Hepatocyte (in vitro differentiated cells): Measurements from ENCODE around the gene CEP85. TPM values are rescaled to one million over a fixed set of nuclear protein-coding genes. Genes with fewer than 3 reads are reported as not detected.

Experiments
- DNase-seq: peaks from one replicate; pipeline ENCODE4 v3.0.0-alpha.2; 2016; ENCODE audit warnings: low spot score
- H2AFZ ChIP-seq: fragments of 200-600 bp; sonication (generic); 2 replicates; pipeline ENCODE4 v1.6.0; 2016; ENCODE audit warnings: antibody characterized with exemption, mild to moderate bottlenecking
- H3K27ac ChIP-seq: fragments of 200-600 bp; sonication (generic); 2 replicates; pipeline ENCODE4 v1.5.1; 2016; ENCODE audit warnings: mild to moderate bottlenecking
- H3K27me3 ChIP-seq: fragments of 200-600 bp; sonication (generic); 2 replicates; pipeline ENCODE4 v1.6.1; 2016
- H3K36me3 ChIP-seq: fragments of 200-600 bp; sonication (generic); replicated peaks from 2 replicates; pipeline ENCODE4 v1.5.1; 2016; ENCODE audit warnings: low read depth; ENCODE audit not compliant: insufficient read depth
- H3K4me1 ChIP-seq: fragments of 200-600 bp; sonication (generic); 2 replicates; pipeline ENCODE4 v1.5.1; 2016; ENCODE audit warnings: mild to moderate bottlenecking, moderate library complexity; ENCODE audit not compliant: insufficient read depth
- H3K4me2 ChIP-seq: fragments of 200-600 bp; sonication (generic); 2 replicates; pipeline ENCODE4 v1.6.0; 2016
- H3K4me3 ChIP-seq: fragments of 200-600 bp; sonication (generic); 2 replicates; pipeline ENCODE4 v1.5.1; 2016; ENCODE audit warnings: mild to moderate bottlenecking
- H3K79me2 ChIP-seq: fragments of 200-600 bp; sonication (generic); 2 replicates; pipeline ENCODE4 v1.6.0; 2017; ENCODE audit warnings: mild to moderate bottlenecking
- H3K9me2 ChIP-seq: fragments of 200-600 bp; sonication (generic); replicated peaks from 2 replicates; pipeline ENCODE4 v1.6.0; 2017; ENCODE audit warnings: mild to moderate bottlenecking; ENCODE audit not compliant: insufficient read depth
- H3K9me3 ChIP-seq: fragments of 200-600 bp; sonication (generic); 2 replicates; pipeline ENCODE4 v1.5.1; 2016; ENCODE audit warnings: low read depth, mild to moderate bottlenecking
- H4K20me1 ChIP-seq: fragments of 200-600 bp; sonication (generic); 2 replicates; pipeline ENCODE4 v1.6.0; 2016; ENCODE audit warnings: mild to moderate bottlenecking; ENCODE audit not compliant: insufficient read depth, poor library complexity, severe bottlenecking
- CTCF ChIP-seq: fragments of 200-600 bp; sonication (generic); IDR thresholded peaks from 2 replicates; pipeline ENCODE4 v1.5.1; 2016; ENCODE audit warnings: antibody characterized with exemption, mild to moderate bottlenecking; ENCODE audit not compliant: poor library complexity
- EZH2 ChIP-seq: fragments of 200-600 bp; sonication (generic); IDR thresholded peaks from 2 replicates; pipeline ENCODE4 v1.6.1; 2016; ENCODE audit warnings: antibody characterized with exemption, mild to moderate bottlenecking, borderline replicate concordance
- EZH2phosphoT487 ChIP-seq: fragments of 200-600 bp; sonication (generic); IDR thresholded peaks from one replicate; pipeline ENCODE4 v1.6.1; 2018; ENCODE audit warnings: antibody characterized with exemption, mild to moderate bottlenecking, low read depth, moderate library complexity; ENCODE audit not compliant: unreplicated experiment, severe bottlenecking
- WGBS: methylation state at CpG from one replicate; pipeline ENCODE4 v1.1.6; 2016; ENCODE audit warnings: low lambda C conversion rate; ENCODE audit errors: missing lambda C conversion rate; 5-methylcytosine and 5-hydroxymethylcytosine counted together
- polyA plus RNA-seq: library from polyadenylated mRNA; unstranded; fragments of >200 nt; fragmentation: Nextera tagmentation; extraction: Ambion mirVana; gene quantifications from 2 replicates; pipeline ENCODE4 v1.2.1, GENCODE V29; 2016
- total RNA-seq: library from RNA; depleted of rRNA; stranded (reverse); fragments of >200 nt; gene quantifications from 2 replicates; pipeline ENCODE4 v1.2.3, GENCODE V29; 2014

The CEP85 gene
- total and polyA plus RNA-seq, 2 experiments from 2014 or later, result 12.4 to 14.6 TPM

GRCh38 chr1:26321315-26322041, 87.5 kb downstream of the CEP85 start:
- Histone ChIP-seq H3K79me2 (no peaks in the 10 kb centered on the region), H3K36me3 (no peaks in the 10 kb centered on the region), H3K4me2 (no peak overlapping the region), H3K27me3 (no peaks in the 10 kb centered on the region), H3K4me3 (no peak overlapping the region), H3K4me1 (no peaks in the 10 kb centered on the region), H3K9me3 (no peaks in the 10 kb centered on the region), H3K9me2 (no peaks in the 10 kb centered on the region), H4K20me1 (no peaks in the 10 kb centered on the region), H3K27ac (no peak overlapping the region), H2AFZ (no peak overlapping the region)
- WGBS, result 32% methylated on average over 16 of the region's 16 CpGs
- peak; percentile 89 for DNase-seq
- TF ChIP-seq CTCF (peak; percentile 94), EZH2phosphoT487 (no peak), EZH2 (no peak)

- Histone ChIP-seq H3K9me3 (no peaks in the 10 kb centered on the region), H3K4me1 (no peaks in the 10 kb centered on the region), H3K27me3 (no peaks in the 10 kb centered on the region), H3K4me2 (no peak overlapping the region), H3K27ac (no peak overlapping the region), H3K79me2 (no peaks in the 10 kb centered on the region), H3K4me3 (no peak overlapping the region), H2AFZ (no peak overlapping the region), H3K9me2 (no peaks in the 10 kb centered on the region), H4K20me1 (no peaks in the 10 kb centered on the region), H3K36me3 (no peaks in the 10 kb centered on the region)
- DNase-seq, result no peak
- TF ChIP-seq EZH2phosphoT487 (no peak), CTCF (no peak), EZH2 (no peak)
- 85% methylated on average over 10 of the region's 10 CpGs for WGBS
Measured at GRCh38 chr1:26322042-26322331, 88.0 kb downstream of the CEP85 start.

- no peaks in the 10 kb centered on the region for H3K9me2 ChIP-seq
- H3K27ac ChIP-seq, result no peak overlapping the region
- no peak overlapping the region for H3K4me3 ChIP-seq
- H3K27me3 ChIP-seq, result no peaks in the 10 kb centered on the region
- H3K4me2 ChIP-seq, result no peak overlapping the region
- no peaks in the 10 kb centered on the region for H3K4me1 ChIP-seq
- H3K9me3 ChIP-seq, result no peaks in the 10 kb centered on the region
- no peak overlapping the region for H2AFZ ChIP-seq
- 96% methylated on average over 2 of the region's 2 CpGs for WGBS
- H3K79me2 ChIP-seq, result no peaks in the 10 kb centered on the region
- no peaks in the 10 kb centered on the region for H4K20me1 ChIP-seq
- DNase-seq, result no peak
- no peaks in the 10 kb centered on the region for H3K36me3 ChIP-seq
- TF ChIP-seq CTCF (no peak), EZH2phosphoT487 (no peak), EZH2 (no peak)
Measured at GRCh38 chr1:26323382-26323781, 89.4 kb downstream of the CEP85 start.

- DNase-seq, result no peak
- TF ChIP-seq EZH2 (no peak), EZH2phosphoT487 (no peak), CTCF (no peak)
- H3K36me3 ChIP-seq, result no peaks in the 10 kb centered on the region
Measured at GRCh38 chr1:26324550-26324949, 90.5 kb downstream of the CEP85 start.

More at GRCh38 chr1:26324550-26324949, 90.5 kb downstream of the CEP85 start:
- Histone ChIP-seq H2AFZ (no peak overlapping the region), H3K79me2 (no peaks in the 10 kb centered on the region), H3K9me2 (no peaks in the 10 kb centered on the region), H3K4me2 (no peak overlapping the region), H4K20me1 (no peaks in the 10 kb centered on the region), H3K27ac (no peak overlapping the region), H3K9me3 (no peaks in the 10 kb centered on the region), H3K4me1 (no peaks in the 10 kb centered on the region), H3K4me3 (no peak overlapping the region), H3K27me3 (no peaks in the 10 kb centered on the region)
- 86% methylated on average over 3 of the region's 3 CpGs for WGBS
